Thoracic aorta (tissue), 2 donors: Measurements from ENCODE around the gene BBS2. TPM values are rescaled to one million over a fixed set of nuclear protein-coding genes. Genes with fewer than 3 reads are reported as not detected.
A peak's percentile ranks its signal among the peaks of the same experiment; 100 is the strongest.

ENCODE experiments used
- ATAC-seq: fragments of 150-250 bp; one replicate; pipeline ENCODE4 v1.8.0; 2017; ENCODE audit warnings: low read depth; ENCODE audit not compliant: insufficient number of reproducible peaks, low FRiP score
- DNase-seq: peaks from one replicate; pipeline ENCODE4 v3.0.0-alpha.2; 2020; ENCODE audit warnings: low spot score
- H3K27ac ChIP-seq, 2 donors: fragments of 200-600 bp; sonication (generic); 1 replicate in 1 of 2; 2 replicates in 1 of 2; pipeline ENCODE4 v1.5.1; 2016; ENCODE audit warnings: mild to moderate bottlenecking in 2 of 2, moderate library complexity in 2 of 2
- H3K27me3 ChIP-seq: fragments of 200-600 bp; sonication (generic); replicated peaks from 2 replicates; pipeline ENCODE4 v1.6.0; 2016; ENCODE audit warnings: mild to moderate bottlenecking; ENCODE audit not compliant: insufficient read depth
- H3K36me3 ChIP-seq: fragments of 200-600 bp; sonication (generic); one replicate; pipeline ENCODE4 v1.5.1; 2016
- H3K4me1 ChIP-seq, 2 donors: fragments of 200-600 bp; sonication (generic); 1 replicate in 1 of 2; 2 replicates in 1 of 2; pipeline versions ENCODE4 v1.5.1 to v1.6.0; 2016; ENCODE audit warnings: low read depth in 2 of 2, mild to moderate bottlenecking in 1 of 2; ENCODE audit not compliant: control insufficient read depth in 1 of 2
- H3K4me3 ChIP-seq: fragments of 200-600 bp; sonication (generic); 2 replicates; pipeline ENCODE4 v1.5.1; 2016; ENCODE audit warnings: mild to moderate bottlenecking
- H3K9me3 ChIP-seq: fragments of 200-600 bp; sonication (generic); 2 replicates; pipeline ENCODE4 v1.5.1; 2016
- CTCF ChIP-seq: fragments of 200-600 bp; sonication (generic); IDR thresholded peaks from one replicate; pipeline ENCODE4 v1.5.1; 2019; ENCODE audit warnings: antibody characterized with exemption
- total RNA-seq, 2 donors: library from RNA; depleted of rRNA; stranded (reverse); fragments of >200 nt; gene quantifications; one replicate each; pipeline versions ENCODE4 v1.1.0 to v1.2.3, GENCODE V29; 2016

Gene BBS2
- total RNA-seq, 2 donors from 2014 or later: 33.3 to 39.3 TPM

GRCh38 chr16:56450275-56450985 is 69.4 kb downstream of the BBS2 start:
- ATAC-seq (no peak), DNase-seq (no peak)
- H3K27me3 ChIP-seq: no peaks in the 10 kb centered on the region
- H3K9me3 ChIP-seq: no peaks in the 10 kb centered on the region
- TF ChIP-seq CTCF: no peak
- peak overlapping the region; percentile 90 for H3K4me3 ChIP-seq
- peak overlapping the region; percentile 73 to 91 for H3K27ac ChIP-seq
- H3K36me3 ChIP-seq: peaks cover 12% of the 10 kb centered on the region
- peaks cover 18 to 43% of the 10 kb centered on the region in 2 donors for H3K4me1 ChIP-seq

- H3K4me1 ChIP-seq: peaks cover 18 to 39% of the 10 kb centered on the region in 2 donors
- no peak for ATAC-seq
- peaks cover 13% of the 10 kb centered on the region for H3K36me3 ChIP-seq
- H3K9me3 ChIP-seq: no peaks in the 10 kb centered on the region
- no peaks in the 10 kb centered on the region for H3K27me3 ChIP-seq
- no peak for DNase-seq
- H3K27ac ChIP-seq: no peak overlapping the region
- no peak for TF ChIP-seq CTCF
- H3K4me3 ChIP-seq: no peak overlapping the region
These were observed 71.8 kb downstream of the BBS2 start for GRCh38 chr16:56448005-56448404.

GRCh38 chr16:56447286-56447685 is 72.5 kb downstream of the BBS2 start:
- peaks cover 13 to 32% of the 10 kb centered on the region in 2 donors for H3K4me1 ChIP-seq
- ATAC-seq: no peak
- no peaks in the 10 kb centered on the region for H3K9me3 ChIP-seq
- H3K4me3 ChIP-seq: no peak overlapping the region
- no peak overlapping the region for H3K27ac ChIP-seq
- no peaks in the 10 kb centered on the region for H3K27me3 ChIP-seq
- no peak for TF ChIP-seq CTCF
- DNase-seq: no peak
- peaks cover 17% of the 10 kb centered on the region for H3K36me3 ChIP-seq

- Histone ChIP-seq H3K27me3 (no peaks in the 10 kb centered on the region), H3K4me3 (no peak overlapping the region), H3K36me3 (peaks cover 25% of the 10 kb centered on the region), H3K27ac (no peak overlapping the region), H3K9me3 (no peaks in the 10 kb centered on the region), H3K4me1 (peaks cover 5 to 19% of the 10 kb centered on the region in 2 donors)
- TF ChIP-seq CTCF: no peak
- no peak for DNase-seq
- ATAC-seq: no peak
These were observed 81.8 kb downstream of the BBS2 start for GRCh38 chr16:56438038-56438437.

- H3K36me3 ChIP-seq: peaks cover 21% of the 10 kb centered on the region
- no peak overlapping the region for H3K27ac ChIP-seq
- ATAC-seq: no peak
- DNase-seq: no peak
- no peaks in the 10 kb centered on the region for H3K9me3 ChIP-seq
- no peak for TF ChIP-seq CTCF
- H3K4me3 ChIP-seq: no peak overlapping the region
- H3K4me1 ChIP-seq: peaks cover 5 to 19% of the 10 kb centered on the region in 2 donors
- H3K27me3 ChIP-seq: no peaks in the 10 kb centered on the region
These were observed 83.6 kb downstream of the BBS2 start for GRCh38 chr16:56436258-56436657.

Other genes starting within 250 kb of the BBS2 start
- 100 to 1,000 TPM; 153 to 209 TPM for gene AMFR, start 94.5 kb downstream of the BBS2 start, total RNA-seq
- gene NUDT21, start 68.7 kb downstream of the BBS2 start, total RNA-seq: 10 to 100 TPM; 43.5 to 52.3 TPM
- 10 to 100 TPM; 43.3 to 71.7 TPM for gene OGFOD1, start 68.5 kb downstream of the BBS2 start, total RNA-seq
- gene MT4, start 45.0 kb upstream of the BBS2 start, total RNA-seq: not detected
- gene MT3, start 69.5 kb upstream of the BBS2 start, total RNA-seq: not detected
- 100 to 1,000 TPM; 107 to 185 TPM for gene MT2A, start 88.6 kb upstream of the BBS2 start, total RNA-seq
- gene MT1E, start 105.8 kb upstream of the BBS2 start, total RNA-seq: 100 to 1,000 TPM; 106 to 214 TPM
- 10 to 100 TPM; 23.2 to 53.6 TPM for gene MT1M, start 112.6 kb upstream of the BBS2 start, total RNA-seq
- gene MT1A, start 118.6 kb upstream of the BBS2 start, total RNA-seq: 100 to 1,000 TPM in 1 of 2 donors, 1 to 10 TPM in 1; 6.5 to 168 TPM
- not detected for gene MT1B, start 131.9 kb upstream of the BBS2 start, total RNA-seq
- 1 to 10 TPM; 3.1 to 3.9 TPM for gene MT1F, start 137.9 kb upstream of the BBS2 start, total RNA-seq
- 10 to 100 TPM in 1 of 2 donors, not detected in 1; 34.7 TPM for gene MT1G, start 148.0 kb upstream of the BBS2 start, total RNA-seq
- gene MT1H, start 149.8 kb upstream of the BBS2 start, total RNA-seq: not detected
- 100 to 1,000 TPM; 308 to 320 TPM for gene MT1X, start 162.4 kb upstream of the BBS2 start, total RNA-seq
- 10 to 100 TPM; 25.7 to 38.7 TPM for gene NUP93, start 210.1 kb upstream of the BBS2 start, total RNA-seq